SU-DHL-6 (cell line): ENCODE measurements around the gene SLC24A3.

ENCODE experiments used
- EZH2phosphoT487 ChIP-seq: fragments of 200-600 bp; sonication (generic), shearing (Covaris generic); conservative IDR thresholded peaks from 2 replicates; pipeline ENCODE4 v1.6.1; 2018; ENCODE audit warnings: mild to moderate bottlenecking, antibody characterized with exemption, low read length, moderate library complexity, mixed read lengths
- TF ChIP-seq, protein P1 (sequence below): fragments of 200-600 bp; sonication (generic); IDR thresholded peaks from one replicate; pipeline ENCODE4 v1.5.1; 2017; ENCODE audit warnings: antibody characterized with exemption, mild to moderate bottlenecking, low read length, moderate library complexity; ENCODE audit not compliant: insufficient read depth, poor library complexity, severe bottlenecking

DNA sequence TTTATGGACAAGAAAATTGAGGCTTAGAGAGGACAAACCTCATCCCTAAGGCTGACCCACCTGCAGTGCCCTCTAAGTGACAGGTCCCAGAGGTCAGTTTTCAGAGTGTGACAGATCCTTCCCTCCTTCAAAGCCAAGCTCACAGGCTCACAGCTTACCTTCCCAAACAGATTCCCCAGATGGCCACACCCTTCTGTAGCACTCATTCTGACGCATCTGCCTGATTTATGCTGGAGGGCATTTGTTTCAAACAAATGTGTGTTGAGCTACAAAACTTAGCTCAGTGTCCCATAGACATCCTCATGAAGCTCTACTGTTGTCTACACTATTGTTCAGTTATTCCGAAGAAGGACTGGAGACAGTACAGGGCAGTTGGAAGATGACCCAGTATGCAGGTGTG, 485.0 kb downstream of the SLC24A3 start:
- TF ChIP-seq, protein P1, sequence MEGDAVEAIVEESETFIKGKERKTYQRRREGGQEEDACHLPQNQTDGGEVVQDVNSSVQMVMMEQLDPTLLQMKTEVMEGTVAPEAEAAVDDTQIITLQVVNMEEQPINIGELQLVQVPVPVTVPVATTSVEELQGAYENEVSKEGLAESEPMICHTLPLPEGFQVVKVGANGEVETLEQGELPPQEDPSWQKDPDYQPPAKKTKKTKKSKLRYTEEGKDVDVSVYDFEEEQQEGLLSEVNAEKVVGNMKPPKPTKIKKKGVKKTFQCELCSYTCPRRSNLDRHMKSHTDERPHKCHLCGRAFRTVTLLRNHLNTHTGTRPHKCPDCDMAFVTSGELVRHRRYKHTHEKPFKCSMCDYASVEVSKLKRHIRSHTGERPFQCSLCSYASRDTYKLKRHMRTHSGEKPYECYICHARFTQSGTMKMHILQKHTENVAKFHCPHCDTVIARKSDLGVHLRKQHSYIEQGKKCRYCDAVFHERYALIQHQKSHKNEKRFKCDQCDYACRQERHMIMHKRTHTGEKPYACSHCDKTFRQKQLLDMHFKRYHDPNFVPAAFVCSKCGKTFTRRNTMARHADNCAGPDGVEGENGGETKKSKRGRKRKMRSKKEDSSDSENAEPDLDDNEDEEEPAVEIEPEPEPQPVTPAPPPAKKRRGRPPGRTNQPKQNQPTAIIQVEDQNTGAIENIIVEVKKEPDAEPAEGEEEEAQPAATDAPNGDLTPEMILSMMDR = no peak
- TF ChIP-seq EZH2phosphoT487 = no peak
